OCI-LY1 (cell line): ENCODE measurements around the gene SYNE1.

Source experiments
- EZH2 ChIP-seq: fragments of 200-600 bp; sonication (generic), shearing (Covaris generic); IDR thresholded peaks from 2 replicates; pipeline ENCODE4 v1.8.0; 2017; ENCODE audit warnings: borderline replicate concordance, mixed run types, mild to moderate bottlenecking, antibody characterized with exemption, low read length, moderate library complexity, mixed read lengths
- TF ChIP-seq, protein P1 (sequence below): fragments of 200-600 bp; sonication (generic), shearing (Covaris generic); IDR thresholded peaks from 2 replicates; pipeline ENCODE4 v1.5.1; 2017; ENCODE audit warnings: mild to moderate bottlenecking, antibody characterized with exemption, low read length, moderate library complexity, mixed read lengths

GRCh38 chr6:152096863-152097496 lies 540.2 kb downstream of the SYNE1 start:
- TF ChIP-seq, protein P1, sequence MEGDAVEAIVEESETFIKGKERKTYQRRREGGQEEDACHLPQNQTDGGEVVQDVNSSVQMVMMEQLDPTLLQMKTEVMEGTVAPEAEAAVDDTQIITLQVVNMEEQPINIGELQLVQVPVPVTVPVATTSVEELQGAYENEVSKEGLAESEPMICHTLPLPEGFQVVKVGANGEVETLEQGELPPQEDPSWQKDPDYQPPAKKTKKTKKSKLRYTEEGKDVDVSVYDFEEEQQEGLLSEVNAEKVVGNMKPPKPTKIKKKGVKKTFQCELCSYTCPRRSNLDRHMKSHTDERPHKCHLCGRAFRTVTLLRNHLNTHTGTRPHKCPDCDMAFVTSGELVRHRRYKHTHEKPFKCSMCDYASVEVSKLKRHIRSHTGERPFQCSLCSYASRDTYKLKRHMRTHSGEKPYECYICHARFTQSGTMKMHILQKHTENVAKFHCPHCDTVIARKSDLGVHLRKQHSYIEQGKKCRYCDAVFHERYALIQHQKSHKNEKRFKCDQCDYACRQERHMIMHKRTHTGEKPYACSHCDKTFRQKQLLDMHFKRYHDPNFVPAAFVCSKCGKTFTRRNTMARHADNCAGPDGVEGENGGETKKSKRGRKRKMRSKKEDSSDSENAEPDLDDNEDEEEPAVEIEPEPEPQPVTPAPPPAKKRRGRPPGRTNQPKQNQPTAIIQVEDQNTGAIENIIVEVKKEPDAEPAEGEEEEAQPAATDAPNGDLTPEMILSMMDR = no peak
- no peak for TF ChIP-seq EZH2
